Fibroblast of pulmonary artery (primary cell): Measurements from ENCODE around the gene KRT82.

Experiments used
- DNase-seq: peaks from one replicate; pipeline ENCODE4 v3.0.0-alpha.2; 2010; ENCODE audit warnings: low read depth
- H3K4me3 ChIP-seq: replicated peaks from 2 replicates; pipeline ENCODE4 v1.5.1; 2011; ENCODE audit warnings: low read depth, mild to moderate bottlenecking, control low read depth, low read length, moderate library complexity
- CTCF ChIP-seq: IDR thresholded peaks from 2 replicates; pipeline ENCODE4 v1.5.1; 2011; ENCODE audit warnings: mild to moderate bottlenecking, control low read depth, low read length, inconsistent platforms; ENCODE audit errors: missing control alignments

KRT82 gene

GRCh38 chr12:52351196-52352059 lies 54.7 kb downstream of the KRT82 start:
- TF ChIP-seq CTCF = no peak
- DNase-seq = no peak
- no peak overlapping the region for H3K4me3 ChIP-seq

- no peak for TF ChIP-seq CTCF
- no peak for DNase-seq
- H3K4me3 ChIP-seq = no peak overlapping the region
Measured at GRCh38 chr12:52350786-52351185, 55.3 kb downstream of the KRT82 start.

- TF ChIP-seq CTCF = no peak
- no peak for DNase-seq
- no peak overlapping the region for H3K4me3 ChIP-seq
Measured at GRCh38 chr12:52350021-52350620, 56.0 kb downstream of the KRT82 start.

GRCh38 chr12:52349196-52349595 lies 56.9 kb downstream of the KRT82 start:
- H3K4me3 ChIP-seq = no peak overlapping the region
- peak; percentile 34 for DNase-seq
- TF ChIP-seq CTCF = no peak

GRCh38 chr12:52347551-52348510 lies 58.3 kb downstream of the KRT82 start:
- H3K4me3 ChIP-seq = no peak overlapping the region
- DNase-seq = no peak
- no peak for TF ChIP-seq CTCF

- TF ChIP-seq CTCF = no peak
- H3K4me3 ChIP-seq = no peak overlapping the region
- no peak for DNase-seq
Measured at GRCh38 chr12:52347016-52347415, 59.1 kb downstream of the KRT82 start.
